ENCODE results near the gene HRG.
"Not testable (repeated sequence)": the region's sequence is repeated elsewhere in the genome, so short reads cannot be mapped to it uniquely, and the experiment has no call there.

The HRG gene

GRCh38 chr3:186687120-186687651, 21.4 kb downstream of the HRG start:
- DNase-seq (ENCODE audit: low read depth) = no peak
- H3K4me3 ChIP-seq (replicated peaks; ENCODE audit: low read depth, low read length) = no peak overlapping the region
- TF ChIP-seq, protein P1, sequence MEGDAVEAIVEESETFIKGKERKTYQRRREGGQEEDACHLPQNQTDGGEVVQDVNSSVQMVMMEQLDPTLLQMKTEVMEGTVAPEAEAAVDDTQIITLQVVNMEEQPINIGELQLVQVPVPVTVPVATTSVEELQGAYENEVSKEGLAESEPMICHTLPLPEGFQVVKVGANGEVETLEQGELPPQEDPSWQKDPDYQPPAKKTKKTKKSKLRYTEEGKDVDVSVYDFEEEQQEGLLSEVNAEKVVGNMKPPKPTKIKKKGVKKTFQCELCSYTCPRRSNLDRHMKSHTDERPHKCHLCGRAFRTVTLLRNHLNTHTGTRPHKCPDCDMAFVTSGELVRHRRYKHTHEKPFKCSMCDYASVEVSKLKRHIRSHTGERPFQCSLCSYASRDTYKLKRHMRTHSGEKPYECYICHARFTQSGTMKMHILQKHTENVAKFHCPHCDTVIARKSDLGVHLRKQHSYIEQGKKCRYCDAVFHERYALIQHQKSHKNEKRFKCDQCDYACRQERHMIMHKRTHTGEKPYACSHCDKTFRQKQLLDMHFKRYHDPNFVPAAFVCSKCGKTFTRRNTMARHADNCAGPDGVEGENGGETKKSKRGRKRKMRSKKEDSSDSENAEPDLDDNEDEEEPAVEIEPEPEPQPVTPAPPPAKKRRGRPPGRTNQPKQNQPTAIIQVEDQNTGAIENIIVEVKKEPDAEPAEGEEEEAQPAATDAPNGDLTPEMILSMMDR (IDR thresholded peaks at IDR 0.05; ENCODE audit: low read length, missing control alignments) = no peak

DNA sequence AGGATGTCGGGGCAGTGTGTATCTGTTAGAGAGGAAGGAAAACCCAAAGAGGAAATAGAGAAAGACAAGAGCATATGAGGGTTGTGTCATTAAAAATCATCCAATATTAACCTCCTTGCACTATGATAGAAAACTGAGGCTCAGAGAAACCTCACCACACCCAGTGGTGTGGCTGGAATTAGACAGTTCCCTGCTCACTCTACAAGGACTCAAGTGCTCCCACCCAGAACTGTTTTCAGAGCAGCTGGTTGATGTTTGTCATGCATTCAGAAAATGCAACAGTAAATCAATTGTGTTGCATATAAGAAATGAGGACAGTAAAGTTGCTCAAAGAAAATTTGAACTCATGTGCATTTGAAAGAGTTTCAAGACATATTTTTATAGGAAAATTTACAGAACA, 24.5 kb downstream of the HRG start:
- not testable (repeated sequence) for DNase-seq (ENCODE audit: low read depth); H3K4me3 ChIP-seq (replicated peaks; ENCODE audit: low read depth, low read length)

DNA sequence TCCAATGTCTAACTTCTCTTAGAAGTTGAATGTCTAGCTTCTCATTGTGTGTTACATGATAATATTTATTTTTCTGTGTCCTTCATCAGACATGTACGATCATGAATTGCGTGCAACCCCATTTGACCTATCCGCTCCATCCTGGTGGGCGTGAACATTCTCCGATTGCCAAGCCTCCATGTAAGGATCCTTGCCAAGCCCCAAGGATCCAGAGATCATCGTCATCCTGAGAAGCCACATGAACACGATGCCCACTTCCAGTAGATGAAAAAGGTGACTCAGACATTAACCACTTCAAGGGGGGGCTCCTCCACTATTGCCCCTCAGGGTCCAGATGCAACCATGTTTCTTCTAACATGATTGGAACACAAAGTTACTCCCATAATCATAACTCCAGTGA, 25.9 kb downstream of the HRG start:
- TF ChIP-seq, protein P1 (IDR thresholded peaks at IDR 0.05; ENCODE audit: low read length, missing control alignments) = no peak
- H3K4me3 ChIP-seq (replicated peaks; ENCODE audit: low read depth, low read length) = no peak overlapping the region
- no peak for DNase-seq (ENCODE audit: low read depth)

- no peak for DNase-seq (ENCODE audit: low read depth)
- H3K4me3 ChIP-seq (replicated peaks; ENCODE audit: low read depth, low read length) = no peak overlapping the region
- TF ChIP-seq, protein P1 (IDR thresholded peaks at IDR 0.05; ENCODE audit: low read length, missing control alignments) = no peak
Measured at GRCh38 chr3:186693843-186694242, 28.0 kb downstream of the HRG start.

DNA sequence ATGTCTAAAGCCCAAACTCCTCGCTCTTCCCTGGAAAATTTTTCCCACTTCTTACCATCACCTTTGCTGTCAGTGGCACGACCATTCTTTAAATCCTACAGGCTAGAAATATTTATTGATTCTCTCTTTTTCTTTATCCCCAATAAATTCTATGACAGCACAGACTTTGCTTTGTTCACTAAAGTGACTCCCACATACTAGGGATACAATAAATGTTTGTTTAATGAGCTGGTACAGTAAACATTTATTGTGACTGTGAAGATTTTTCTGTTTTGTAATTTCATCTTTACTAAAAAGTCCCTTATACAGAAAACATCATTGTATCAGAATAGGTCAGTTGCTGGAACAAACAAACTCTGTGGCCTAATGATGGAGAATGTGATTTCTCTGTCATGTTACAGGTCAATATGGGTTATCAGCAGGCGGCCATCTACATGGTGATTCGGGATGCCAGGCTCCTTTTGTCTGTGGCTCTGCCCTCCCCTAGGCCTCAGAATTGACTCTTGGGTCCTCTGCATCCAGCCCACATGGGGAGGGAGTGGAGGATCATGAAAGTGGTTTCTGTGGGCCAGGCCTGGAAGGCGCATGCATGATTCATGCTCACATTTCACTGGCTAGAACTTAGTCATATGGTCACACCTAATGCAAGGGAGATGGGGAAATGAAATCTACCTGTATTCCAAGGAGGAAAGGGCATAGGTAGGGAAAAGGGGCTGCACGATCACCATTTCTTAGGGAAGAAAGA, 28.6 kb downstream of the HRG start:
- TF ChIP-seq, protein P1 (IDR thresholded peaks at IDR 0.05; ENCODE audit: low read length, missing control alignments) = no peak
- no peak overlapping the region for H3K4me3 ChIP-seq (replicated peaks; ENCODE audit: low read depth, low read length)
- no peak for DNase-seq (ENCODE audit: low read depth)

- H3K4me3 ChIP-seq (replicated peaks; ENCODE audit: low read depth, low read length) = no peak overlapping the region
- TF ChIP-seq, protein P1 (IDR thresholded peaks at IDR 0.05; ENCODE audit: low read length, missing control alignments) = no peak
- DNase-seq (ENCODE audit: low read depth) = no peak
Measured at GRCh38 chr3:186696522-186696921, 30.7 kb downstream of the HRG start.

DNA sequence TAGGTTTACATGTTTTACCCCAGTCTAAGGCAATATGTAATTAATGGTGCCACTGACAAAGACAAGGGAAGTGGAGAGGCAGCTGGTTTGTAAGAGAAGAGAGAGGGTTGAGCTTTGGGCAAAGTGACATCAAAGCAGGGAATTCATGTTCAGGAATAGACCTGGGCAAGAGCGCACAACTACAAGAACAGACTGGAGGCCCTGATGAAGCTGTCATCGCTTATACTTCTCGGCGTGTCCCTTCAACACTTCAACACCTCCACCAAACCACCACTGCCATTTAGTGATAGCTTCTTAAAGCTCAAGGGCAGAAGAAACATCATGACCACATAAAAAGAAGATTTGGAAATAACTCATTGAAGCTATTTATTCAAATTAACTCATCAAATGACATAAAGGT, 31.7 kb downstream of the HRG start:
- DNase-seq (ENCODE audit: low read depth) = no peak
- TF ChIP-seq, protein P1 (IDR thresholded peaks at IDR 0.05; ENCODE audit: low read length, missing control alignments) = no peak
- H3K4me3 ChIP-seq (replicated peaks; ENCODE audit: low read depth, low read length) = no peak overlapping the region

Measured in fibroblast of pulmonary artery (primary cell).